Prostate gland (tissue), 2 donors: ENCODE data around the gene C19orf44. TPM values are rescaled to one million over a fixed set of nuclear protein-coding genes. Genes with fewer than 3 reads are reported as not detected.

Experiments
- DNase-seq: peaks from one replicate; pipeline ENCODE4 v3.0.0-alpha.2; 2019; ENCODE audit warnings: low spot score
- H3K27ac ChIP-seq, 2 donors: fragments of 200-600 bp; sonication (generic); 2 replicates each; pipeline ENCODE4 v1.5.1; 2017 to 2019
- H3K27me3 ChIP-seq: fragments of 200-600 bp; sonication (generic); replicated peaks from 2 replicates; pipeline ENCODE4 v1.5.1; 2019; ENCODE audit not compliant: insufficient read depth
- H3K36me3 ChIP-seq, 2 donors: fragments of 200-600 bp; sonication (generic); 1 replicate in 1 of 2; 2 replicates in 1 of 2; pipeline versions ENCODE4 v1.5.1 to v1.8.1; 2017 to 2019
- H3K4me1 ChIP-seq: fragments of 200-600 bp; sonication (generic); replicated peaks from 2 replicates; pipeline ENCODE4 v1.5.1; 2019
- H3K4me3 ChIP-seq, 2 donors: fragments of 200-600 bp; sonication (generic); 2 replicates each; pipeline ENCODE4 v1.5.1; 2017 to 2019
- H3K9me3 ChIP-seq: fragments of 200-600 bp; sonication (generic); 2 replicates; pipeline ENCODE4 v1.5.1; 2017
- POLR2A ChIP-seq: fragments of 450-650 bp; IDR thresholded peaks from one replicate; pipeline ENCODE4 v1.6.1; 2016; ENCODE audit warnings: antibody characterized with exemption, mild to moderate bottlenecking
- POLR2AphosphoS5 ChIP-seq: sonication (generic); formaldehyde crosslinking; IDR thresholded peaks from one replicate; pipeline ENCODE4 v1.6.1; 2017; ENCODE audit warnings: antibody characterized with exemption
- WGBS: methylation state at CpG from one replicate; pipeline ENCODE4 v1.1.5; 2018; 5-methylcytosine and 5-hydroxymethylcytosine counted together
- intact Hi-C: fragments of 100-400 bp; cut with DNase I; formaldehyde crosslinking; loops from one replicate; pipeline ENCODE4 v1.14.2; 2022
- total RNA-seq, 2 donors: library from RNA; depleted of rRNA; stranded (reverse); fragments of >200 nt; gene quantifications; one replicate each; pipeline ENCODE4 v1.1.0, GENCODE V29; 2016
- TF ChIP-seq, protein P1 (sequence below), 4 experiments: fragments of 200-600 bp in 2 of 4; fragments of 450-650 bp in 2 of 4; sonication (generic) in 2 of 4; IDR thresholded peaks; 1 replicate in 3 of 4; 2 replicates in 1 of 4; pipeline ENCODE4 v1.5.1; 2016 to 2019; ENCODE audit warnings: antibody characterized with exemption in 4 of 4, mild to moderate bottlenecking in 2 of 4, moderate library complexity in 2 of 4

C19orf44 gene
- total RNA-seq, 2 donors from 2014 or later: 8.0 to 13.7 TPM

DNA sequence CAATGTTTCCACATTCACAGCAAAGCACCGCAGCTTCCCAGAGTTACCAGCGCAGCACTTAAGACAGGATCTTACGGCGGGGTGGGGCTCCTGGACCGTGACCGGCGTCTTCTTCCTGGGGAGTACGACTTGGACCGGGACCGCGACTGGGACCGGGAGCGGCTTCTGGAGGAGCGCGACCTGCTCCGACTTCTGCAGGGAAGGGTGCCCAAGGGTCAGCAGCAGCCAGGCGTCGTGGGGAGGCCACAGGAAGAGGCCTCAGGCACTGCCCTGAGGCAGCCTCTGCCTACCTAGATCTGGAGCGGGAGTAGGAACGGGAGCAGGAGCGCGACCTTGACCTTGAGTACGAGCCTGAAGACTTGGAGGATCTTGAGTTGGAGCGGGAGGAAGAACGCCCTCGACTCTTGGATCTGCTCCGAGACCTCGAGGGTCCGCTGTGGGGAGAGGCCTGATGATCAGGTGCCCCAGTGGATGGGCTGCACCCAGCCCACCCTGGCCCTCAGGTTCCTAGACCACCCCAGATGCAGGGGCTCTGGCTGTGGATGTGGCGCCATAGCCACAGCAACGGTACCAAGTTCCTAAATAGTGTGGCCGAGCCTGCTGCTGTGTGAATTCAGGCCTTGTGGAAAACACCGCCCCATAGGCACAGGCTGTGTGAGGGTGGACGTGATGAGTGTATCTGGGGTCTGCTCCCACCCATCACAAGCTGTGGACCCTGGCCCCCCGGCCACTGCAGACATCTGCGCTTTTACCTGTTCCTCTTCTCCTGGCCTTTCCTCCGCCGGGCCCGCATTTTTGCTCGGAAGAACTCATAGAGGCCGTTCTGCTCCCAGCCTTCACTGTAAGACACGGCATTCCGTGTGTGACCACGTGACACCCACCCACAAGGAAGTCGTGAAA lies 24.1 kb downstream of the C19orf44 start:
- no peak for DNase-seq
- no peaks in the 10 kb centered on the region for H3K4me1 ChIP-seq
- H3K27me3 ChIP-seq: no peaks in the 10 kb centered on the region
- no peaks in the 10 kb centered on the region for H3K9me3 ChIP-seq
- no peak overlapping the region for H3K4me3 ChIP-seq
- WGBS: 91% methylated on average over 45 of the region's 45 CpGs
- intact Hi-C loops: no loop called here
- H3K27ac ChIP-seq: no peak overlapping the region
- H3K36me3 ChIP-seq: peaks cover 16 to 59% of the 10 kb centered on the region in 2 donors
- TF ChIP-seq, protein P1, sequence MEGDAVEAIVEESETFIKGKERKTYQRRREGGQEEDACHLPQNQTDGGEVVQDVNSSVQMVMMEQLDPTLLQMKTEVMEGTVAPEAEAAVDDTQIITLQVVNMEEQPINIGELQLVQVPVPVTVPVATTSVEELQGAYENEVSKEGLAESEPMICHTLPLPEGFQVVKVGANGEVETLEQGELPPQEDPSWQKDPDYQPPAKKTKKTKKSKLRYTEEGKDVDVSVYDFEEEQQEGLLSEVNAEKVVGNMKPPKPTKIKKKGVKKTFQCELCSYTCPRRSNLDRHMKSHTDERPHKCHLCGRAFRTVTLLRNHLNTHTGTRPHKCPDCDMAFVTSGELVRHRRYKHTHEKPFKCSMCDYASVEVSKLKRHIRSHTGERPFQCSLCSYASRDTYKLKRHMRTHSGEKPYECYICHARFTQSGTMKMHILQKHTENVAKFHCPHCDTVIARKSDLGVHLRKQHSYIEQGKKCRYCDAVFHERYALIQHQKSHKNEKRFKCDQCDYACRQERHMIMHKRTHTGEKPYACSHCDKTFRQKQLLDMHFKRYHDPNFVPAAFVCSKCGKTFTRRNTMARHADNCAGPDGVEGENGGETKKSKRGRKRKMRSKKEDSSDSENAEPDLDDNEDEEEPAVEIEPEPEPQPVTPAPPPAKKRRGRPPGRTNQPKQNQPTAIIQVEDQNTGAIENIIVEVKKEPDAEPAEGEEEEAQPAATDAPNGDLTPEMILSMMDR (IDR thresholded peaks at IDR 0.05): no peak
- no peak for TF ChIP-seq POLR2AphosphoS5
- no peak for TF ChIP-seq POLR2A

DNA sequence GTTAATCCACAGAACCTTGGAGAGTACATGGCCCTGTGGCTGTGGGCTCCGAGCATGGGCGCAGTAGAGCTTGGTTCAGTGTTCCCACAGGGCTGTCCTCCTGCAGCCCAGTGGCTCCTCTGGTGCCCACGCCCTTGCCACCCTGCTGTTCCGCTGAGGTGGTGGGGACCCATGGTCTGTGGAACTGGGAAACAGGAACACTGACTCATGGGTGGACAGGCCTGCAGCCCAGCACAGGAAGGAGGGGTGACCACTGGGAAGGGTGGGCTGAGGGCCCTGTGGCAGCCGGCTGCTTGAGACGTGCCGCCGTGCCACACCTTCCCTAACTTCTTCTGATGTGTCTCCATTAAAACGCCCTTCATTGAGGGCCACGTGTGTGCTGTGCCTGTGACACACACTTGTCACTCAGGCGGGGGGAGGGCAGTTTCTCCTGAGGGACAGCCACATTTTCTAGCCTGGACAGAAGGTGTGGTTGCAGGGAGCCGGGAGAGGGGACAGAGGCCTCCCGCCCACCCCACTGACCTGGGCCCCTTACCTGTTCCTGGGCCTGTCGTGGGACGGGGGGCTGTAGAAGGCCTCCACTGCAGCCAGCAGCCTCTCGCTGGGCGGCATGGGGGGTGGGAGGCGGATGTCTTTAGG lies 24.9 kb downstream of the C19orf44 start:
- H3K27me3 ChIP-seq: no peaks in the 10 kb centered on the region
- TF ChIP-seq POLR2AphosphoS5 (no peak), POLR2A (no peak)
- TF ChIP-seq, protein P1 (IDR thresholded peaks at IDR 0.05): no peak
- H3K27ac ChIP-seq: no peak overlapping the region
- 82% methylated on average over 18 of the region's 18 CpGs for WGBS
- no peaks in the 10 kb centered on the region for H3K9me3 ChIP-seq
- H3K36me3 ChIP-seq: peaks cover 16 to 66% of the 10 kb centered on the region in 2 donors
- no peaks in the 10 kb centered on the region for H3K4me1 ChIP-seq
- DNase-seq: no peak
- intact Hi-C loops: no loop called here
- H3K4me3 ChIP-seq: no peak overlapping the region

DNA sequence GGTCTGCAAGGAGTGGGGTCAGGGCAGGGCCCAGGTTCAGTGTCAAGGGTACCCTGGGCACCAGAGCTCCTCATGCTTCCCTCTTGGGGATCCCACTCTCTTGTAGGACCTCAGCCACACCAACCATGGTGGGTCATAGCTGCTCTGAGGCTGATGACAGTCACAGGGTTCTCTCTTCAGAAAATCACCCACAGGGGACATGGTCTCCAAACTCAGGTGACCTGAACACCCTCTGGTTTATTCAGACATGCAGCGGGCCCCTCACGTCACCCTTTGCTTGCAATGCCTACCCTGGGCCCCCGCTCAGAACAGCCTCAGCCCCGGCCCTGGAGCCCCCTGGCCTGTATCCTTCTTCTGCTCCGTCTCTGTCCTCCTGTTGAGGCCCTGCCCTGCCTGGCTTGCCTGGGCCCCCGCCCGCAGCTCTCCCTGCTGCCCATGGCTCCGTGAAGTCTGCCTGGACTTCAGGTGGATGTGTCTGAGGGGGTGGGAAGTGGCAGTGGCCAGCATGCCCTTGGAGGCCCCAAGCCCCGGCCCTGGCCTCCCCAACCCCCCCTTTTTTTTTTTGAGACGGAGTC lies 25.6 kb downstream of the C19orf44 start:
- intact Hi-C loops: no loop called here
- Histone ChIP-seq H3K4me3 (no peak overlapping the region), H3K36me3 (peaks cover 16 to 73% of the 10 kb centered on the region in 2 donors), H3K27ac (no peak overlapping the region), H3K9me3 (no peaks in the 10 kb centered on the region), H3K27me3 (no peaks in the 10 kb centered on the region), H3K4me1 (no peaks in the 10 kb centered on the region)
- DNase-seq: no peak
- no peak for TF ChIP-seq POLR2AphosphoS5
- no peak for TF ChIP-seq POLR2A
- TF ChIP-seq, protein P1 (IDR thresholded peaks at IDR 0.05): no peak
- 90% methylated on average over 10 of the region's 10 CpGs for WGBS

DNA sequence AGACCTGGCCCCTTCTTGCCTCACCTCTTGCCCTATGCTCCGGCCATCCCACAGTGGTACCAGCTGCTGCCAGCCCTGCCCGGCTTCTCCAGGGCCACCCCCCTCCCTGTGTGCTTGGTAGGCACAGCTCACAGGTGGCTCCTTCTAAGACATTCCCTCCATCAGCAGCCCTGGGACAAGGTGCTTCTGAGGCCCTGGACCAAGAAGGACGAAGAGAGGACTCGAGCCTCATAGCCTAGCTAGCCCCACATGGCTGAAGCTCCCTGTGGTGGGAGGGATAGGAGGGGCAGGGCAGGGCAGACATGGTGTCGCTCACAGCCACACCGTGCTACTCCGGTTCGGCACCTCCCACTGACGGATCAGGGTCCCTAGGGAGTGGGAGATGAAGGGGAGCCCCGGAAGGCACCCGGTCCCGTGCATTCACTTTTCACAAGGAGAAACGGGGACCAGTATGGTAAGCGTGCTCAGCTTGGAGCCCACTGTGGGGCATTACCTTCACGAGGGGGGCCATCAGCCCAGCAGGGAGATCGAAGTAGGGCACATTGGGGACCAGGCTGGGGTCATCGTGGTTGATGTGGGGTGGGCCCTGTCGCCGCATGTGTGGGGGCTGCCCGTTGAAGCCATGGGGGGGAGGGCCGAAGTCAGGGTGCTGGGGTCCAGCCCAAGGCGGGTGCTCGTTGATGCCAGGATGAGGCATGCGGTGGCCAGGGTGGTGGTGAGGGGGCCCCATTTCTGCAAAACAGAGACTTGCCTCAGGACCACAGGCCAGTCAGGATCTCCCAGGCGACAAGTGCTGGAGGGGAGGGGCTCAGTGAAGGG lies 26.6 kb downstream of the C19orf44 start:
- 94% methylated on average over 25 of the region's 25 CpGs for WGBS
- no peak for DNase-seq
- TF ChIP-seq POLR2AphosphoS5: no peak
- TF ChIP-seq, protein P1 (IDR thresholded peaks at IDR 0.05): no peak
- no peak for TF ChIP-seq POLR2A

More for the DNA sequence above, 26.6 kb downstream of the C19orf44 start:
- H3K9me3 ChIP-seq: no peaks in the 10 kb centered on the region
- H3K27me3 ChIP-seq: no peaks in the 10 kb centered on the region
- intact Hi-C loops: no loop called here
- no peaks in the 10 kb centered on the region for H3K4me1 ChIP-seq
- H3K36me3 ChIP-seq: peaks cover 16 to 82% of the 10 kb centered on the region in 2 donors
- no peak overlapping the region for H3K27ac ChIP-seq
- no peak overlapping the region for H3K4me3 ChIP-seq
